Body of pancreas (tissue), 4 donors: ENCODE measurements around the gene MAPK8IP3.

ENCODE experiments used
- CTCF ChIP-seq, 7 experiments: fragments of 450-650 bp in 4 of 7; fragments of 200-600 bp in 3 of 7; sonication (generic) in 3 of 7; IDR thresholded peaks; one replicate each; pipeline ENCODE4 v1.5.1; 2016 to 2019; ENCODE audit warnings: antibody characterized with exemption in 7 of 7
- POLR2A ChIP-seq, 3 donors: fragments of 450-650 bp; IDR thresholded peaks; one replicate each; pipeline ENCODE4 v1.6.1; 2016; ENCODE audit warnings: antibody characterized with exemption in 3 of 3, mild to moderate bottlenecking in 2 of 3

GRCh38 chr16:1747934-1748333, 41.9 kb downstream of the MAPK8IP3 start:
- TF ChIP-seq CTCF (IDR thresholded peaks at IDR 0.05) (no peak), POLR2A (IDR thresholded peaks at IDR 0.05) (no peak)
